DLD1 (cell line): ENCODE measurements around the gene MPZL1.

Experiments
- in situ Hi-C: cut with HindIII; loops from 2 replicates; pipeline ENCODE4 v1.10.0; 2017; ENCODE audit warnings: low sequenced_read_pairs

Gene MPZL1

DNA sequence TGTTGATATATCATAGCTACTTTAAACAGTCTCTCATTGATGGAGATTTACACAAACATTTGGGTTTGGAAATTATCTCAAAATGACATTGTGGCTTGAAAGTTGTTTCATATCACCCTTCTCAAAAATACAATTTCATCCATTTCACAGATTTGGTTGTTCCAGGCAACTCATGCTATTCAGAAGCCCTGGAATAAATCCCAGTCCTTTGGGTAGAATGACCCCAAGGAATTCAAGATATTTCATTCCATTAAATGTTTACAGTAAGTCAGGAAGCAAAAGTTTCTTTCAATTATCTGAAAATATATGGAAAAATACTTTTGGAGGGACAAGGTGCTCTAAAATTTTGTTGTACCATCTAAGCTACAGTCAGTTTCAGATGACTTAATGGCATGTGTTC is 27.1 kb downstream of the MPZL1 start:
- in situ Hi-C loops: no loop called here

DNA sequence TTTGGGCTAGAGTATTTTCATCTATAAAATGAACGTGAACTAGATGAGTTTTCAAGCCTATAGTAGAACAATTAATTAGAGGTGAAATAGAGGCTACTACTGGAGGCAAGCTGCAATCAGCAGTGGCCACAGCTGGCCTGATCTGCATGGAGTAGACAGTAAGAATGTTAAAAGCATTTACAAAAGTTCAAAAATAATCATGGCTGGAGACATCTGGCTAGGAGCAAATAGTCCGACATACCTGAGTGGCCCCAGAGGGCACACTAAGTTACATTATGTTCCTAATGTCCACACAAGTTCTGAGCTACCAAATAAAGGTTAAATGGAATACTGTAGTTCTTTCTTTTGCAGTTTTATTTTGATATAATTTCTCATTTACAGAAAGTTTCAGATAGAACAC is 28.0 kb downstream of the MPZL1 start:
- in situ Hi-C loops: no loop called here

DNA sequence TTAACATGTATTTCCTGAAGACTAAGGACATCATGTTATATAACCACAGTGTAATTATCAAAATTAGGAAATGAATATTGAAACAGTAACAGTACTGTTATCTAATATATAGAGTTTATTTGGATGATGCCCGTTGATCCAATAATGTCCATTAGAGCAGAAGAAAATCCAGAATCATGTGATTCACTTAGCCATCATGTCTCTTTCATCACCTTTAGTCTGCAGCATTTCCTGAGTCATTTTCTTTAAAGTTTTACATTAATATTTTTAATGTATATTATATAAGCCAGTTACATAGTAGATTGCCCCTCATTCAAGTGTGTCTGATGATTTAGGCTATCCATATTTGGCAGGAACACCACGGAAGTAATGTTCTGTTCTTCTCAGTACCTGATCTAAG is 28.9 kb downstream of the MPZL1 start:
- in situ Hi-C loops: no loop called here

DNA sequence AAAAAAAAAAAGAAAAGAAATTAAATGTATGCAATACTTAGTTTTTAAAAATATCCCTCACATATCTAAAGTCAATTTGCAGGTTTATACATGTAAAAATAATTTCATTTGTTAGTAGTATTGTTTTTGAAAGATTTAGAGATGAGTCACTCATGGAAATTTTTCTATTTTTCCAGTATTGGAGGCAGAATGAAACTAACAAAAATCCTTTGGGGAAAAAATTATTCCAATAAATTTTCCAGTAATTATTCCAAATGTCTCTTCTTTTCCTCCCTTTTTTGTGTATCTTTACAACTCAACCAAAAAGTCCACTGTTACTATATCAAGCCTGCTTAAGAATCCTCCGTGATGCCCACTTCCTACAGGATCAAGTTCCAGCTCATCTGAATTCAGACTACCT is 29.9 kb downstream of the MPZL1 start:
- in situ Hi-C loops: no loop called here

DNA sequence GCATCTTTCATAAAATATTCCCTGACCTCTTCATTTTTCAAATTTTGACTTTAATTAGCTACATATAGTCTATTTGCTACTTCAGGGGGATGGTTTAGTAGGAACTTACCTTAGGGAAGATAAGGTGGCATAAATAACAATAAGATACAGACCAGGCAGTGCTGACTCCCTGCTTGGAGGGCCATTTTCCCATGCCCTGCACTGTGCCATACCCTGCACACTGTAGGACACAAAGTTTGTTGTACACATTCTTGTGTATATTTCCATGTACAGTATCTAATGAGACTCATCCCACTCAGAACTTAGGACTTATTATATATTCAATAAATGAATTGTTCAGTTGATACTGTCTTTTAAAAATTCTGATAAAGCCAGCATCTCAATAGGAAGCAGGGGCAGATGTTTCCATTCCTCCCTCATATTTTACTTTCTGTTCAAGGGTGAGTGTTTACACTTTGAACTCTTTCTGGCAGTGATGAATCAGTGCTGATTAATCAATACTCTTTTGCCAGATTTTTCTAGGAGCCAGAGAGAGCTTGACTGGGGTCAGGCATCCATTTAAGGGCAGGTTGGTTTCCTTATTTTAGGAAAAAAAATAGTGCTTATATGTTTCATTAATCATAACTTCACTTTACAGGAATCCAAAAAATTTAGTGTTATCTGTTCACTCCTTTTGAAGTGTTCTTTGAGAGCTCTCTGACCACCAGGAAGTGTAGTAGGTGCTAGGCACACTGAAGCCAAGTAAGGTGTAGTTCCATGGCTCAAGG is 30.6 kb downstream of the MPZL1 start:
- in situ Hi-C loops: no loop called here

DNA sequence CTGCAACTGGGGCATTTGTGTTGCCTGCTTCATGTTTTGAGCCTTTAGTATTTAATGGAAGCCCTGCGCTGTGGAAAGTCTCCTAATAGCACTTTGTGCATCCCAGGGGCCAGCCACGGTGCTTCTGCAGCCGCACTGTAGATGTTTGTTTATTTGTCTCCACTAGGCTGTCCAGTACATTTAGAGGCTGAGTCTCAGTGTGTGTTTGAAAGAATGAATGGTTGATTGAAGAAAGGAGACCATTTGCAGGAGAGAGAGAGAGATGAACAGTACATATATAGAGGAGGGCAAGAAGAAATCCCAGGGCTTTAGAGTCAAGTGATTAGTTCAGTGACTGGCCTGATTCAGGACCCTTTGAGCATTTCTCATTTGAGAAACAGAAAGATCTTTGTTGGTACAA is 33.9 kb downstream of the MPZL1 start:
- in situ Hi-C loops: no loop called here

DNA sequence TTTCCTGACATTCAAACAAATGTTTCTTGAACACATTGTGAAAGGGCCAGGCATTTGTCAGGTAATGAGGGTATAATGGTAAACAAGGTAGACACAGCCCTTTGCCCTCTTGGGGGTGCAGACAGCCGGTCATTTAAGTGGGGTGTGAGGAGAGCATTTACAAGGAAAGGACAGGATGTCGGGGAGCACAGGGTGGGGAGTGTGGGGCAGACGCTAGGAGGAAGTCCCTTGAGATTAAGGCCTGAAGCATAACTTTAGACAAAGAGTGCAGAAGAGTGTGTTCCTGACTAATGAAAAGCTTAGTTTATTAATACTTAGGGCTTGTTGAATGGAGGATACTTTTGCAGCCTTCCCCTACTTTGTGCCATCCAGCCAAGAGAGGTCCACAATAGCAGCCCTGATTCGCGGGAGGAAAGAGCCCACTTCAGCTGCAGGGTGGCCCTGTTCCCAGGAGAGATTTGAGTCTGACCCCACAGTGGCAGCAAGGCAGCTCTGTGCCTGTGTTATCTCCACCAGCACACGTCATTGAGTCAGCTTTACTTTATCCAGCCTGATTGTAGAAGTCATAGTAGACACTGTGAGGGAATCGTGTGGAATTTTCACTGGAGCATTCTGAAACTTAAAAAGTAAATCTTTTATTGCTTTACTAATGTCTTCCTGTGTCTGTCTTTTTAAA is 35.1 kb downstream of the MPZL1 start:
- in situ Hi-C loops: no loop called here

DNA sequence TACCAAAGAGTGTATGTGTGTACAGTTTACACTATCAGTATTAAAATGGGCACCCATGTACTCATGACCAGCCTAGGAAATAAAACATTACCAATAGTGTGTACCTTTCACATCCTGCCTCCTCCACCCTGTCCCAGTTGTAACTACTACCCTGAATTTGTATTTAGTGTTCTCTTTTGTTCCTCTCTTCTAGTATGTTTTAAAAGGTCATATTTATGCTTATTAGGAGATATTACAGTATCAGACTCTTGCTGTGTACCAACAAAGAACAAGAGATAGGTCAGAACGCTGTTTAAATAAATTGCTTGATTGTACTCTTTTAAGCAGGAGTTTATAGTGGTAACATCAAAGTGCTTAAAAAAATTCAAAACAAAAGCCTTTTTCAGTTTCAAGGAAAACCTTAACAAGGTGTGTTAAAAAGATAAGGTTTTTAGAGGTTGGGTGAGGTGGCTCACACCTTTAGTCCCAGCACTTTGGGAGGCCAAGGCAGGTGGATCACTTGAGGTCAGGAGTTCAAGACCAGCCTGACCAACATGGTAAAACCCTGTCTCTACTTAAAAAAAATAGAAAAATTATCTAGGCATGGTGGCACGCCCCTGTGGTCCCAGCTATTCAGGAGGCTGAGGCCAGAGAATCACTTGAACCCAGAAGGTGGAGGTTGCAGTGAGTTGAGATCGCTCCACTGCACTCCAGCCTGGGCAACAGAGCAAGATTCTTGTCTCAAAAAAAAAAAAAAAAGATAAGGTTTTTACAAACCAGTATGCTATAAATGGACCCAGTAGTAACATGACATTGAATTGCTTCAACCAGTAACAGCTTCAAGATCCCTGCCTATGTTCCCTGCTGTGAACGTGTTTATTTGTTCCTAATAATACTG is 35.9 kb downstream of the MPZL1 start:
- in situ Hi-C loops: no loop called here

DNA sequence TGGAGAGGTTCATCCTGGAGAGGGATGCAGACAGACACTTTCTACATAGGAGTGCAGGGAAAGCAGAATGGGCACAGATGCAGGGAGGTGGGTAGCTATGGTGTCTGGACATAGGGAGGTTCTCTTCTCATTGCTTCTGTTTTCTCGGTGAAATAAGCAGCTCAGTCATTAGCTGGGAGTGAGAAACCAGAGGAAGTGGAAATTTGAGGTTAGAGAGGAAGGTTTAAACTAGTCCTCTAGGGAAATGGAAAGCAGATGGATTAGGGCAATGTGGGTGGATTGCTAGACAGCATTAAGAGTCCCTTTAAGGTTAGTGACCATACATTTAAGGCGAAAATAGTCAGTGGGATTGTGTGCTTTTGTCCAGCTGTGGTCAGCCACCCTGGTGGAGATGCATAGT is 39.6 kb downstream of the MPZL1 start:
- in situ Hi-C loops: no loop called here

DNA sequence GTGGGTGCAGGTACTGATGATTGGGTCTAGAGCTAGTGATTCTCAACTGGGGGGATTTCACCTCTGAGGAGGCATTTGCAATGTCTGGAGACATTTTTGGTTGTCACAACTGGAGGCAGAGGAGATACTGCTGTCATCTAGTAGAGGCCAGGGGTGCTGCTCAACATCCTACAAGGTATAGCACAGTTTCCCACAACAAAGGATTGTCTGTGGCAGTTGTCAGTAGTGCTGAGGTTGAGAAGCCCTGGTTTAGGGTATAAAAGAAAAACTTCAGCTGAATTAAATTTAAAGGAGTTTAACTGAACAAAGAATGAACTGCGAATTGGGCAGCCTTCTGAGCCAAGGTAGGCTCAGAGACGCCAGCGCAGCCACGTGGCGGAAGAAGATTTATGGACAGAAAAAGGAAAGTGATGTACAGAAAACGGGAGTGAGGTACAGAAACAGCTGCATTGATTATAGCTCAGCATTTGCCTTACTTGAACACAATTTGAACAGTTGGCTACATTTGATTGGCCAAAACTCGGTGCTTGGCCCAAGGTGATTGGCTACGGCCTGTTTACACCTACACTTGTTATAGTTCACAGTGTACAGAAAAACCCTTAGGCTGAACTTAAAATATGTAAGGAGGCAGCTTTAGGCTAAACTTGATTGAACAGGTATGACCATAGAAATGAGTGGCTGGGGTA is 40.4 kb downstream of the MPZL1 start:
- in situ Hi-C loops: no loop called here

DNA sequence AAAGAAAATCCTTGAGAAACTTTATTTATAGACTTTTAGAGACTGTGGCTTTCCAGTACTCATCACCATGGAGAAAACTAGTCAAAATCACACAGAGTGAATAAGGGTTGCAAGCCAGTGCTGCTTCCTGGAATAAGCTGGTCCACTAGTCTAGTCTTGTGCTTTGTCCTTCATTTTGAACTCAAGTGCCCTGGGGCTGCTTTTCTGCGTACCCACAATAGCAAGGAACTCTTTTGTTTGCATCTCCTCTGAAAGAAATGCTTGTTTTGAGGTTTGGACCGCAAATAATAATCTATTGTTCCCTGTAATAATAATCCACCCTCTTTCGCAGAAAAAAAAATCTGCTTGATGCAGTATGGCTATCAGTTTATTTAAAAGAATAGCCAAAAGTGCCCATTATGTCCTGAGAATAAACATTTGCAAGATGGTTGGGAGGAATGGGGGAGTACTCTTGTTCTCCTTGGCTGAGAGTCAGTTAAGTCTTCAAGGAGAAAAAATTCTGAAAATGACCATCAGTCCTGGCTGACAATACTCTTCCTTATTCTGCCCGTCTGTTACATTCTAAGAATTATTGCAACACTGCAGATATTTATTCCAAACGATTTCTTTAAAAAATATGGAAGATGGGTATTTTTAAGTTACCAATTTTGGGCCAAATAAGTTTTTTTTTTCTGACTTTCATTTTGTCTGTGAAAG is 41.9 kb downstream of the MPZL1 start:
- in situ Hi-C loops: no loop called here

DNA sequence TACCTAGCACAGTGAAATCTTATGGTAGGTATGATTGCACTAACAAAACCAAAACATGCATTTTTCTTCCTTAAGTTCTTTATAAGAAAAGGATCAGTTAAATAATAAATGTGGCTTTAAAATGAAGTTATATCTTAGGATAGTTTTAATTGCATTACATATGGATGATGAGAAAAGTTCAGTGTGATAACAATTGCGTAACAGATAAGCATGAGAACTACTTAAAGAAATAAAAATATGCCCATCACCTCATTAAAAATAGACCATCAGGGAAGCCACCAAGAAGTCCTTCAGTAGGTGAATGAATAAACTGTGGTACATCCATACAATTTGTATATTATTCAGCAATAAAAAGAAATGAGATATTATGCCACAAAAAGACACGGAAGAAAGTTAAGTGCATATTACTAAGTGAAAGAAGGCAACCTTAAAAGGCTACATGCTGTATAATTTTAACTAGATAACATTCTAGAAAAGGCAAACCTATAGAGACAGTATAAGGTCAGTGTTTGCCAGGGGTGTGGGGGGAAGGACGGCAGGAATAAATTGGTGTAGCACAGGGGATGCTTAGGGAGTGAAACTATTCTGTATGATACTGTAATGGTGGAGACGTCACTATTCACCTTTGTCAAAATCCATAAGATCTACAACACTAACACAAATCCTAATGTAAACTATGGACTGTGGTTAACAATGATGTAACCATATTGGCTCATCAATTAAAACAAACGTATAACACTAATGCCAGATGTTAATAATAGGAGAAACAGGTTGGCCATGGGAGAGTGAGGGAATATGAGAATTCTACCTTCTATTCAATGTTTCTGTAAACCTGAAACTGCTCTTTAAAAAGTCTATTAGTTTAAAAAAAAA is 42.9 kb downstream of the MPZL1 start:
- in situ Hi-C loops: no loop called here

DNA sequence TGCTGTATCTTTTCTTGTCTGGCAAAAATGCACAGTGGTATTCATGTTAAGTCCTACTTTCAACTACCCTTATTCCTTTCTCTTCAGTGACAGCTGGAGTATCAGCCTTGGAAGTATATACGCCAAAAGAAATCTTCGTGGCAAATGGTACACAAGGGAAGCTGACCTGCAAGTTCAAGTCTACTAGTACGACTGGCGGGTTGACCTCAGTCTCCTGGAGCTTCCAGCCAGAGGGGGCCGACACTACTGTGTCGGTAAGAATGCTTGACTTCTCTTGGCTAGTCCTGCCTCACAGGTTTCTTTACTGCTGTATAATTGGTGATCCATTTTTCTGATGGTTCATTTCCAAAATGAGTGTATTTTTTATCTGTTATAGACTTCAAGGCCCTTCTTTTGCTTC is 43.7 kb downstream of the MPZL1 start:
- in situ Hi-C loops: no loop called here

DNA sequence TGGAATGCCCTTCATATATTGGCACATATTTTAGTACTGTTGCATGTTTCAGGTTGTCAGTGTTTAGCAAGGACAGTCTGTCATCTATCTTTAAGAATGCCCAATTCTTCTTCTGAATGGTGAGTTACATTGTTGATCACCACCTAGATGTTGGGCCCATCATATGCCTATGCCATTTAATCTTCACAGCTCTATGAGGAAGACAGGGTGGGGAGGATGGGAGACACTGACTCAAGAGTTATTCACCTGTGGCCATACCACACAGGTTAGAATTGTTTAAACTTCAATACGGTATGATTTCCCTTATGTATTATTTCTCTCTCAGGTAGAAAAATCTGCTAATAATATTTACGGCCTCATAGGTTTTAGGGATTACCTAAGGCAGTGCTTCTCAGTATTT is 44.8 kb downstream of the MPZL1 start:
- in situ Hi-C loops: no loop called here

DNA sequence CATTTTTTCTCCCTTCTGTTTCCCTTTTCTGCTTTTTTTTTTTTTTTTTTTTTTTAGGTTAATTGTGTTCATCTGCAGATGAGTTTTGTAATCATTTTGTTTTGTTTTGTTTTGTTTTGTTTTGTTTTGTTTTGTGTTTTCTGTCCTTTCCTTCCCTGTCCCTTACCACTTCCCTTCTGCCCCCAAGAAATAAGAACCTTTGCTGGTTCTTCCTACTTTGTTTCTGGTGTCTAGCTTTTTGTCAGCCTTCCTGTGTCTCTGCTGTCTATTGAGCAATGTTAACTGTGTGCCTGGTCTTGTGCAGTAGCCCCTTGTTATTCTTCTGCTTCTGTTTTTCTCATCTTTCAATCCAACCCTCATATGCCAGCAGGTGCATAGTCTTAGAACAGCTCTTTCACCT is 46.0 kb downstream of the MPZL1 start:
- in situ Hi-C loops: no loop called here

DNA sequence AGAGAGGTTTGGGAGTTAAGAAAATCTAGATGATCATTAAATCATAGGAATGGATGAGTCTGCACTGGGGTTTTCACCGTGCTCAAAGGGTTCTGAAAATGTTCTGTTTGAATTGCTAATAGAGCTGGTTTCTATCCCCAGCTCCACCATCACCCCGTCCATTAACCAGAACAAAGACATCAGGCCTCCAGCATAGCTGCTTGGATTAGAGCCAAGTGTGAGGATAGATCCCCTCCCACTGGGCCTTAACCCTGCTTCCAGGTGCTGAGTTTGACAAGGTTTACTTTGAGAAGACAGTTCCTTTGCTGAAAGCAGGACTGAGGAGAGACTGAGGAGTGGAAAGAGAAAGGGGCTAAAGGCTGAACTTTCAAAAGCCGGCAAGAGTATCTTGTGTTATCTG is 48.3 kb downstream of the MPZL1 start:
- in situ Hi-C loops: no loop called here

DNA sequence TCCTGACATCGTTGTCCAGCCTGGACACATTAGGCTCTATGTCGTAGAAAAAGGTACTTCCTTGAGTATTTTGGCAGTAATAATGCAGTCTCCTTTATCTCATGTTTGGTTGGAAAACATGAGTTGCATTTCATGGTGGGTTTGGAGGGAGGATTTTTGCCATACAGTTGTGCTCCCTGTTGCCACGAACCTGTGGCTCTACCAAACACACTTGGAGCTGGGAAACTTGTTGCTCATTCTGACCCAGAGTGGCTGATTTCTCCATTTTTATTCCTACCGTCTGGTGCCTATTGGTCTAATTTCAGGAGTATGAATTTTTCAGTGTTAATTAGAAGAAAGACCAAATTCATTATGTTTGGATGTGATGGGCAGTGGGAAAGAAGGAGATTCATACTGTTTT is 50.7 kb downstream of the MPZL1 start:
- in situ Hi-C loops: no loop called here

DNA sequence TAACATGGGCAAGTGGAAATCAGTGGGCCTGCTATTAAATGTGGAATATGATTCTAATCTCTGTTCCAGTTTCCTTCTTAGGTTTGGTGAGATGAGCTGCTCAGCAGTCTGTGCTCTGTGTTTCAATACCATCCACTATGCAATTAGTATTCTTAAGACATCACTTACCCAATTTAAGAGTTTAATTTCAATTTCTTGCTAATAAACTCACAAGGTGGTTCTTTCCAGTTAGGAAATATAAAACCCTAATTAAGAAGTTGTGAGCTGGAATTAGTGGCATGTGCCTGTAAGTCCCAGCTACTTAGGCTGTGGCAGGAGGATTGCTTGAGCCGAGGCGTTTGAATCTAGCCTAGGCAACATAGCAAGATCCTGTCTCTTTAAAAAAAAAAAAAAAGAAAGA is 51.7 kb downstream of the MPZL1 start:
- in situ Hi-C loops: no loop called here

DNA sequence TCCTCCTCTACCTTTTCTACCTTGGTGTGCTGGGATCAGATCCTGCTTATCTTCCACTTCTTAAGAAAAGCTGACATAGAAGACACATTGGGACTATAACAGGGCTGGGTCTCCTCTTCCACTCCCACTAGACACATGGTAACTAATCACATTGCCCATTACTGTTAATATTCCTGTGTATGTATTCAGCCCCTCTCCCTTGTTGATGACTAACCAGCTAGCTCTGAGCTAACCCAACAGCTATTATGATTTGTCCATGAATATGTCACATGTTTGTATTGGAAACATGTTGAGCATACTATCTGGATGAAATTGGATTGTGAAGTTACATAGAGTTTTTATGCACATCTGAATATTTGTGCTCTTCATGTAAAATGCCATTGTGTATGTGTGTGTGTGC is 52.9 kb downstream of the MPZL1 start:
- in situ Hi-C loops: no loop called here

DNA sequence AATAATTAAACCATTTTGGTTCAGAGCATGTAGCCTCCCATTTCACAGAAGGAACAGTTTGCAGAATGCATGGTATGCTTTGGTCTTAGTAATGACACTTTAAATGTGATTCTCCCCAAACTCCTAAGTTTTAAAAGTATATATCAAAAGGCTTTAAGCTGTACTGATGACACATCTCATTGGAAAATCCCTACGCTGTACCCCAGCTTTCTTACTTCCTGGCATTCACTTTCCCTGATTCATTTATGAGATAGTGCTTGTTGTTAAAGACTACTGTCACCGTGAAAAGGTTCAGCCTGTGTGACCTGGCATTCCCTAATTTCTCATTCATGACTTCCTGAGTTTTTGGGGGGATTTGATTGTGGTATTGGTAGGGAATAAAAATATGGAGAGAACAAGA is 53.4 kb downstream of the MPZL1 start:
- in situ Hi-C loops: no loop called here
